Astrocyte (in vitro differentiated cells and primary cell): Measurements from ENCODE around the gene BFSP2.

Experiments
- CTCF ChIP-seq: IDR thresholded peaks from 2 replicates; pipeline ENCODE4 v1.5.1; 2011; ENCODE audit warnings: low read depth, mild to moderate bottlenecking, inconsistent platforms, low read length, moderate library complexity; ENCODE audit not compliant: insufficient read depth
- EZH2 ChIP-seq: IDR thresholded peaks from 2 replicates; pipeline ENCODE4 v1.6.1; 2012; ENCODE audit warnings: mild to moderate bottlenecking, low read length, inconsistent platforms; ENCODE audit not compliant: insufficient read depth

- no peak for TF ChIP-seq CTCF
- no peak for TF ChIP-seq EZH2
Measured at GRCh38 chr3:133486658-133487057, 86.8 kb downstream of the BFSP2 start.
